GM21381 (cell line): ENCODE data around the gene DNAL1.

Experiments
- ATAC-seq: cut with Tn5 transposase; IDR thresholded peaks from one replicate; pipeline ENCODE4 v1.9.1; 2021; ENCODE audit warnings: mild to moderate bottlenecking, moderate library complexity; ENCODE audit not compliant: unreplicated experiment

The DNAL1 gene

DNA sequence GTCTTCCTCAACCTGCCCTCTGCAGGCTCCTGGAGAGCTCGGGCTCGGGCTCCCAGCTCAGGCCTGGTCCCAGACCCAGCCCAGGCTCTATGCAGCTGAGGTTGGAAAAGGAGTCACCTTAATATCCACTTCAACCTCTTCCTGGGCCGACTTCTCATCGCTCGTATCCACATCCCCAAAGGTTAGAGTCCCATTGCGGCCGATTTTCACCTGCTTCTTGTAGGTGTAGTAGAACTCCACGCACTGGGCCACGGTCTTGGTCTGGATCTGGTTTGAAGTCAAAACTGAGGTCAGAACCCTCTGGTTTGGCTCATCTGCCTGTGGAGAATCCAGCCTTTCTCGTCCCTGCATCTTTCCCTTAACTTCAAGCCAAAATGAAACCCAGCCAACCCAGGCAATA is 77.8 kb downstream of the DNAL1 start:
- ATAC-seq = no peak

- ATAC-seq = no peak
Measured at GRCh38 chr14:73723406-73723796, 78.6 kb downstream of the DNAL1 start.

GRCh38 chr14:73723797-73724661 is 79.2 kb downstream of the DNAL1 start:
- no peak for ATAC-seq

DNA sequence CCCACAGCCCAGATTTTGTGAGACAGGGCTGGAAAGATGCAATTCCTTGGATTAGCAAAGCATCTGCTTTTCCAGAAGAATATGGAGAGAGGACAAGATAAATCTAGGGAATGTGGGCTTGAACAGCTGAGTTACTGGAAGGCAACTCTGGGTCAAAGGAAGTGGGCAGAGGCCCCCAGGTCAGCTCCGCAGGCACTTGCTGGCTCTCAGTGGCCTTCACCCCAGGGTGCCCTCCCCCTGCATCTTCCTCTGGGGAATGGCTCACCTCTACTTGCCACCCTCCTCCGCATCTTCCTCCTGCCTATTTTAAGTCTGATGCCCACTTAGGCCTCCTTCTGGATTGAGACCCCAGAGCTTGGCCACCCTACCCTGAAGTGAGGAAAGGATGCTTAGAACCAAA is 79.9 kb downstream of the DNAL1 start:
- no peak for ATAC-seq

- ATAC-seq = no peak
Measured at GRCh38 chr14:73725116-73726024, 80.6 kb downstream of the DNAL1 start.

DNA sequence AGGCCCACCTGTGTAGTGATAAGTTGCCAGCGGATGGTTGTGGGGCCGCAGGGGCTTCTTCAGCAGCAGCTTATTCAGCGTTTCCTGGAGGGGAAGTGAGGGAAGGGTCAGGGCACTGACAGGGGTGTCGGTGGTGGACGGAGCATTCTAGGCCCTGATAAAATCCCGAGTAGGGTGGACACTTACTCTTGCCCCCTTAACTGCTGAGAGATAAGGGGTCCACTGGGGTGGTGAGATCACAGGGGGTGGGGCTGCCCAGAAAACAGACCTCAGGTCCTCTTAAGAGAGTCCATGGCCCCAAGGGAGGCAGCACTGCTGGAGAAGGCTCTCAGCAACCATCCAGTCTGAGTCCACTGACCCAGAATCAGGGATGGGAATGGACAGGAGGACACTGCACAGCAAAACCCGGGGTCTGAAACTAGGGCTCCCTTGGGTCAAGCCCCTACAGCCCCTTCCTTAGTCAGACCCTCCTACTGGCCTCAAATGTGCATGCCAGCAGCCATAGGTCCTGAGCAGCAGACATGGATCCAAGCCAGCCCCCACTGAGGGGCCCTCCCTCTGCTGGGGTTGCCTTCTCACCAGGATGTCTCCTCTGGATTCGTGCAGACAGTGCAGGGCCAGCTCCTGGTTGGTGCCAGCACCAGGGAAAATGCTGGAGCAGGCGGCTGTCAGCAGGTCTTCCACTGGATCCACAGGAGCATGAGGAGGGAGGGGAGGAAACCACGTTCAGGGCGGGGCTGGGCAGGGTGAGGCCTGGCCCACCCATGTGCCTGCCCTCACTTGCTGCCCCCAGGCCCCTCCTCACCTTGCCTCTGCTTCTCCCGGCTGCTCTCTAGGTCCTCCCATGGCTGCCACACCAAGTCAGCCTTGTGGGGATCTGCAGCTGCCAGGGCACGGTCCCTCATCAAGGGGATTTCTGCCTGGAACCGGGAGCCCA is 81.5 kb downstream of the DNAL1 start:
- ATAC-seq = no peak

- no peak for ATAC-seq
Measured at GRCh38 chr14:73727166-73727565, 82.4 kb downstream of the DNAL1 start.

- ATAC-seq = peak; percentile 62
Measured at GRCh38 chr14:73728717-73729330, 84.0 kb downstream of the DNAL1 start.

- no peak for ATAC-seq
Measured at GRCh38 chr14:73729556-73730265, 84.9 kb downstream of the DNAL1 start.

DNA sequence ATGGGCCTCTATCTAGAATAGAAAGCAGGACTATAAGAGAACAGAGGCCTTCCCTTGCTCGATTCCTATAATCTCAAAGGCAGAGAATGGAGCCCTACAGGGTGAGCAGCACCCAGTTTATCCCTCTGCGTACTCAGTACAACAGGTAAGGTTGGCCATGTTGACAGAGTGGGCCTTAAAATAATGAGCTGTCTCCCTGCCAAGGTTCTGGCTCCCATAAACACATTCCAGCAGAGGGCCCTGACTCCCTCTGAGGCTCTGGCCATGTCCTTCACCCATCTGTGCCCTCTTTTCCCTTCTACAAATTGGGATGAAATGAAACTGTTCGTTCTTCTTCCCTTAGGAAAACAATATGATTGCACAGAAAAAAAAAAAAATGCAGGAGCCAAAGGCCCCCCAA is 86.3 kb downstream of the DNAL1 start:
- no peak for ATAC-seq

DNA sequence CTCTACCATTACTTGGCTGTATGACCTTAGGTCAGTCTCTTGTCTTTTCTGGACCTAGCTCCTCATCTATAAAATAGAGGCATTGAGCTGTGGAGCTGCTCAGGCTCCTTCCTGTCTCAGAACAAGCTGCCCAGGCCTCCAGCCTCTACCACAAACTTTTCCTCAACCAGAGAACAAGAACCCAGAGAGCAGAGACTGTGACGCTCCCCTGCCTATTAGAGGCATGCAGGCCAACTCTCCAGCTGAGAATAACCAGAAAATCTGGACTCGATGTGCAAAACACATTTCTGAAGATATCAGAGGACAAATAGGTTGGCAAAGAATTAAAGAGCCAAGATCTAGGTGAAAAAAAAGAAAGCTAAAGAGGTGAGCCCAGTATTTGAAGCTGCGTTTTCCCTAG is 87.2 kb downstream of the DNAL1 start:
- no peak for ATAC-seq

- ATAC-seq = no peak
Measured at GRCh38 chr14:73736842-73737241, 92.1 kb downstream of the DNAL1 start.

GRCh38 chr14:73738518-73739173 is 93.9 kb downstream of the DNAL1 start:
- no peak for ATAC-seq

DNA sequence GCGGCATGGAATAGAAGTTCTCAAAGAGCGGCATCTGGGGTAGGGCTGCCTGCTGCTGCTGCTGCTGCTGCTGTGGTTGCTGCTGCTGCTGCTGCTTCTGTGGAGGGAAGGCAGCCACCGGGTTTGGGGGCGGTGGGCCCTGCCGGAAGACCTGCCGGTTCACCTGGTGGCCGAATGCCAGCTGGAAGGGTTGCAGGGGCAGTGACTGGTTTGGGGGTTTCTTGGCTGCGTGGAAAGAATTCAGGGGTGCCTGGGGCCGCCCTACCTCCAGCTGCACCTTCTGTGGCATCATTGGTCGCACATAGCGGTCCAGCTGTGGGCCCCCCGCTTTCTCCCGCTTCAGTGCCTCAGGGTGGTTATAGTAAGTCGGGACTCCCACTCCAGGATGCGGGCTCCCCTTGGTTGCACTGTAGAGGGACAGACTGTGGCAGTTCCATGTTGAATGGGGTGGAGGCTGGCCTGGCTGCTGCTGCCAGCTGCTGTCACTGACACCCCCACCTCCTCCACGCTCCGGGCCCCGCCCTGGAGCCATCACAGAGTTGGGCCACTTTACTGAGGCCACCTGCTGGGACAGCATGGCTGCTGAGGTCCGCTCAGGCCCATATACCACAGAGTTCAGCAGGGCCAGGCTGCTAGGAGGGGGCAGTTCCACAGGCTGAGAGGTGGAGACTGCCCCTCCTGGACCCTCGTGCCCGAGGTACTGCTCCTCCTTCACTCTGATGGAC is 94.5 kb downstream of the DNAL1 start:
- no peak for ATAC-seq

DNA sequence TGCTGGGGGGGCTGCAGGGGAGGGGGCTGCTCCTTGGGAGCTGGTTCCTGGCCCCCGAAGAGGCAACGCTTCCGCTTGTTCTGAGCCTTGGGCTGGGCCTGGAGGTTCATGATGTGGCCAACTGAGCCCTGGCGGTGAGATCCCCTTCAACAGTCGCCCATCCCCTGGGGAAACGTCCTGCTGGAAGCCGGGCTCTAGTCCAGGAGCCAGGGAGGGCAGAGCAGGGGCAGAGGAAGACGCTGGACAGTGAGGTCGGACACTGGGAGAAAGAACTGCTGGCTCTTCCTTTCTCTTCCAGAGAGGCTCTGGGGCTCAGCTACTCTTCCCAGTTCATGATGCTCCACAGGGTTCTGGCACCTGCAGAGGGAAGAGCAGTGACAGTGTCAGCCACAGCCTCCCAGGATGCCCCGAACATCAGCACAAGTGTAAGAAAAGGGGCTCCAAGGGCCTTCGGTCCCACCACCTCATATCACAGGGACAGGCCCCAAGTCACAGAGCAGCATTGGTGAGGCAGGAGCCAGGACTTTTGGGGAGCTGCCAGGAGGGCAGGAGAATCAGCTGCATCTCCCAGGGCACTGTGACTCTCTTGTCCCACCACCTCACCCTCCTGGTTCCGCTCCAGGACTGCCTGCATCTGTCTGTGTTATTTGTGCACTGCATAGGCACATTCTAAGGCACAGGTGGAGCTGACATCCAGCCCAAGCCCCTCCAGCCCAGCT is 95.3 kb downstream of the DNAL1 start:
- no peak for ATAC-seq

- no peak for ATAC-seq
Measured at GRCh38 chr14:73740618-73741326, 96.0 kb downstream of the DNAL1 start.

DNA sequence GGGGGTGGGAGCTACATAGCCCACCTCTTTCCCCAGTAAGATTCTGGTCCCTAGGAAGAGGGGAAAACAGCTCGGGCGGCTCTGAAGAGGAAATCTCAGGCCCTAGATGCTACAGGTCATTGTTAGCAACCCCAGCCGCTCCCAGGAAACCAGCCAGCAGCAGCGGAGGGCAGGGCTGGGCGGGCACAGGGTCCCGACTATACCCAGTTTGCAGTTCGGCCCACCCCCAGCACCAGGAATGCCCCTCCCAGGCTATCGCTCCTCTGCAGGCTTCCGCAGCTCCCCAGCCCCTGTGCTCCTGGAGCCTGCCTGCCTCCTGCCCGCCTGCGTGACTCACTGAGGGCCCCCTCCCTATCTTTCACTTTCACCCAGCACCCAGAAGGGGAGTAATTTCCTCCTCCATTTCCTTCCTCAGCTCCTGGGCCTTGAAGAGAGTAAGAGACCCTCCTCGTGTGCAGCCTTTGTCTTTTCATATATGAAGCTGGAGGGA is 96.6 kb downstream of the DNAL1 start:
- peak; percentile 36 for ATAC-seq
